Sigmoid colon (tissue), 4 donors: Measurements from ENCODE around the gene ETV2.

Experiments used
- CTCF ChIP-seq, 4 experiments: fragments of 450-650 bp in 3 of 4; fragments of 200-600 bp in 1 of 4; IDR thresholded peaks; one replicate each; pipeline ENCODE4 v1.5.1; 2016 to 2019; ENCODE audit warnings: antibody characterized with exemption in 4 of 4, mild to moderate bottlenecking in 3 of 4, moderate library complexity in 2 of 4
- EP300 ChIP-seq, 4 donors: sonication (generic); formaldehyde crosslinking; IDR thresholded peaks; one replicate each; pipeline ENCODE4 v1.6.1; 2017; ENCODE audit warnings: antibody characterized with exemption in 4 of 4
- POLR2A ChIP-seq, 2 donors: fragments of 450-650 bp; IDR thresholded peaks; one replicate each; pipeline ENCODE4 v1.6.1; 2016; ENCODE audit warnings: antibody characterized with exemption in 2 of 2, mild to moderate bottlenecking in 2 of 2, moderate library complexity in 2 of 2
- POLR2AphosphoS5 ChIP-seq, 4 donors: sonication (generic); formaldehyde crosslinking; IDR thresholded peaks; one replicate each; pipeline ENCODE4 v1.6.1; 2017; ENCODE audit warnings: antibody characterized with exemption in 4 of 4

- TF ChIP-seq CTCF (IDR thresholded peaks at IDR 0.05) (no peak), POLR2AphosphoS5 (IDR thresholded peaks at IDR 0.05) (no peak), EP300 (IDR thresholded peaks at IDR 0.05) (no peak), POLR2A (IDR thresholded peaks at IDR 0.05) (no peak)
Measured at GRCh38 chr19:35673121-35673804, 31.7 kb downstream of the ETV2 start.
